Neural cell (in vitro differentiated cells): ENCODE results near the gene LGALS14. TPM values are rescaled to one million over a fixed set of nuclear protein-coding genes. Genes with fewer than 3 reads are reported as not detected.

Experiments used
- H2AFZ ChIP-seq: fragments of 200-600, 300-800 bp; sonication (generic), shearing (Covaris generic); 2 replicates; pipeline ENCODE4 v1.6.0; 2014; ENCODE audit warnings: low read depth, mild to moderate bottlenecking, antibody characterized with exemption, low read length, moderate library complexity
- H3F3A ChIP-seq: fragments of 200-600 bp; shearing (Covaris generic); 2 replicates; pipeline ENCODE4 v1.6.1; 2016; ENCODE audit warnings: mild to moderate bottlenecking, moderate library complexity, mixed read lengths, antibody characterized with exemption, low read length; ENCODE audit not compliant: insufficient read depth, poor library complexity, severe bottlenecking
- H3K27ac ChIP-seq: fragments of 200-600, 300-800 bp; sonication (generic), shearing (Covaris generic); 2 replicates; pipeline ENCODE4 v1.5.1; 2014; ENCODE audit warnings: mild to moderate bottlenecking, low read length, moderate library complexity
- H3K27me3 ChIP-seq: fragments of 300-800, 200-600 bp; sonication (generic), shearing (Covaris generic); 2 replicates; pipeline ENCODE4 v1.6.0; 2014; ENCODE audit warnings: mild to moderate bottlenecking, low read depth, low read length, moderate library complexity; ENCODE audit not compliant: insufficient read depth
- H3K36me3 ChIP-seq: fragments of 300-800, 200-600 bp; sonication (generic), shearing (Covaris generic); 2 replicates; pipeline ENCODE4 v1.5.1; 2014; ENCODE audit warnings: mild to moderate bottlenecking, antibody characterized with exemption, low read length, moderate library complexity; ENCODE audit not compliant: insufficient read depth
- H3K4me2 ChIP-seq: fragments of 300-800, 200-600 bp; sonication (generic), shearing (Covaris generic); 2 replicates; pipeline ENCODE4 v1.6.0; 2014; ENCODE audit warnings: mild to moderate bottlenecking, low read length
- H3K4me3 ChIP-seq: fragments of 300-800, 200-600 bp; sonication (generic), shearing (Covaris generic); 2 replicates; pipeline ENCODE4 v1.5.1; 2014; ENCODE audit warnings: mild to moderate bottlenecking, low read length, moderate library complexity
- H3K79me2 ChIP-seq: fragments of 200-600 bp; shearing (Covaris generic); replicated peaks from 2 replicates; pipeline ENCODE4 v1.6.0; 2014; ENCODE audit warnings: mild to moderate bottlenecking, low read length, moderate library complexity; ENCODE audit not compliant: insufficient read depth
- H3K9ac ChIP-seq: fragments of 300-800, 200-600 bp; sonication (generic), shearing (Covaris generic); 2 replicates; pipeline ENCODE4 v1.6.1; 2016; ENCODE audit warnings: mild to moderate bottlenecking, low read length, mixed read lengths
- H3K9me2 ChIP-seq: fragments of 200-600 bp; shearing (Covaris generic); 2 replicates; pipeline ENCODE4 v1.6.1; 2016; ENCODE audit warnings: mild to moderate bottlenecking, low read length, mixed read lengths; ENCODE audit not compliant: insufficient read depth
- H3K9me3 ChIP-seq: fragments of 200-600, 300-800 bp; sonication (generic), shearing (Covaris generic); 2 replicates; pipeline ENCODE4 v1.6.1; 2016; ENCODE audit warnings: mild to moderate bottlenecking, mixed run types, low read length, moderate library complexity, mixed read lengths
- H4K20me1 ChIP-seq: fragments of 200-600 bp; shearing (Covaris generic); 2 replicates; pipeline ENCODE4 v1.6.1; 2016; ENCODE audit warnings: mild to moderate bottlenecking, mixed run types; ENCODE audit not compliant: insufficient read depth
- EP300 ChIP-seq: fragments of 450-650 bp; conservative IDR thresholded peaks from 2 replicates; pipeline ENCODE4 v1.6.1; 2014; ENCODE audit warnings: antibody characterized with exemption, mild to moderate bottlenecking, moderate library complexity; ENCODE audit not compliant: poor library complexity, severe bottlenecking
- EZH2 ChIP-seq: fragments of 200-600, 300-800 bp; shearing (Covaris generic), sonication (generic); IDR thresholded peaks from 2 replicates; pipeline ENCODE4 v1.6.1; 2014; ENCODE audit warnings: antibody characterized with exemption, low read length, borderline replicate concordance, mild to moderate bottlenecking; ENCODE audit not compliant: insufficient read depth, poor library complexity, severe bottlenecking
- MXI1 ChIP-seq: fragments of 450-650 bp; conservative IDR thresholded peaks from 2 replicates; pipeline ENCODE4 v1.6.1; 2014; ENCODE audit warnings: antibody characterized with exemption, mild to moderate bottlenecking; ENCODE audit not compliant: poor library complexity, severe bottlenecking
- POLR2AphosphoS5 ChIP-seq: IDR thresholded peaks from 2 replicates; pipeline ENCODE4 v1.6.1; 2012
- RAD21 ChIP-seq: fragments of 450-650 bp; conservative IDR thresholded peaks from 2 replicates; pipeline ENCODE4 v1.6.1; 2014; ENCODE audit warnings: antibody characterized with exemption, mild to moderate bottlenecking, moderate library complexity
- SMC3 ChIP-seq: fragments of 450-650 bp; conservative IDR thresholded peaks from 2 replicates; pipeline ENCODE4 v1.6.1; 2014; ENCODE audit warnings: antibody characterized with exemption, mild to moderate bottlenecking, moderate library complexity; ENCODE audit not compliant: poor library complexity
- TAF1 ChIP-seq: IDR thresholded peaks from 2 replicates; pipeline ENCODE4 v1.6.1; 2012; ENCODE audit warnings: low read depth
- polyA plus RNA-seq: library from polyadenylated mRNA; depleted of rRNA; stranded (reverse); fragments of >200 nt; gene quantifications from 2 replicates; pipeline ENCODE4 v1.2.3, GENCODE V29; 2014
- TF ChIP-seq, protein P1 (sequence below): fragments of 450-650 bp; IDR thresholded peaks from 2 replicates; pipeline ENCODE4 v1.5.1; 2014; ENCODE audit warnings: antibody characterized with exemption, mild to moderate bottlenecking, moderate library complexity; ENCODE audit not compliant: poor library complexity, severe bottlenecking
- TF ChIP-seq, protein P2 (sequence below): IDR thresholded peaks from 2 replicates; pipeline ENCODE4 v1.6.1; 2012; ENCODE audit warnings: borderline replicate concordance

Gene LGALS14
- polyA plus RNA-seq, 1 donor from 2014 or later = 0.53 TPM

DNA sequence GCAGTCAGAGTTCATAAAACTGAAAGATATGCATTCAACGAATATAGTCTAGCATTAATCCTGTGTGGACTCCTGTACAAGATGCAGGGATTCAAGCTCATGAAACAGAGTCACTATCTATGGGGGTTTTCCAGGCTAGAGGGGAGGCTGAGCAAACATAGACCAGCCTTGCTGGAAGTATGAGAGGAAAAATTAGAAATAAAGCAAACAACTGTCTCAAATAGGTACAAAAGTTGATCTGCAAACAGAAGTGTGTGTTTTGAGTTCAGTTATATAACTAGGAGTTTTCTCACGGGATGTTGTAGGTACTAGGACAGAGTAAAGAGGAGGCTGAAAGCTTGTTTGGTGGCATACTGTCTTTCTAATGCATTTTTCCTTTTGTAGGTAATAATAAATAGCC is 8.5 kb upstream of the LGALS14 start:
- H3K4me3 ChIP-seq = no peak overlapping the region
- no peaks in the 10 kb centered on the region for H3K9me2 ChIP-seq
- no peaks in the 10 kb centered on the region for H3F3A ChIP-seq
- no peaks in the 10 kb centered on the region for H3K36me3 ChIP-seq
- TF ChIP-seq, protein P1, sequence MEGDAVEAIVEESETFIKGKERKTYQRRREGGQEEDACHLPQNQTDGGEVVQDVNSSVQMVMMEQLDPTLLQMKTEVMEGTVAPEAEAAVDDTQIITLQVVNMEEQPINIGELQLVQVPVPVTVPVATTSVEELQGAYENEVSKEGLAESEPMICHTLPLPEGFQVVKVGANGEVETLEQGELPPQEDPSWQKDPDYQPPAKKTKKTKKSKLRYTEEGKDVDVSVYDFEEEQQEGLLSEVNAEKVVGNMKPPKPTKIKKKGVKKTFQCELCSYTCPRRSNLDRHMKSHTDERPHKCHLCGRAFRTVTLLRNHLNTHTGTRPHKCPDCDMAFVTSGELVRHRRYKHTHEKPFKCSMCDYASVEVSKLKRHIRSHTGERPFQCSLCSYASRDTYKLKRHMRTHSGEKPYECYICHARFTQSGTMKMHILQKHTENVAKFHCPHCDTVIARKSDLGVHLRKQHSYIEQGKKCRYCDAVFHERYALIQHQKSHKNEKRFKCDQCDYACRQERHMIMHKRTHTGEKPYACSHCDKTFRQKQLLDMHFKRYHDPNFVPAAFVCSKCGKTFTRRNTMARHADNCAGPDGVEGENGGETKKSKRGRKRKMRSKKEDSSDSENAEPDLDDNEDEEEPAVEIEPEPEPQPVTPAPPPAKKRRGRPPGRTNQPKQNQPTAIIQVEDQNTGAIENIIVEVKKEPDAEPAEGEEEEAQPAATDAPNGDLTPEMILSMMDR = no peak
- no peak for TF ChIP-seq EP300
- no peak for TF ChIP-seq SMC3
- TF ChIP-seq TAF1 = no peak
- TF ChIP-seq, protein P2, sequence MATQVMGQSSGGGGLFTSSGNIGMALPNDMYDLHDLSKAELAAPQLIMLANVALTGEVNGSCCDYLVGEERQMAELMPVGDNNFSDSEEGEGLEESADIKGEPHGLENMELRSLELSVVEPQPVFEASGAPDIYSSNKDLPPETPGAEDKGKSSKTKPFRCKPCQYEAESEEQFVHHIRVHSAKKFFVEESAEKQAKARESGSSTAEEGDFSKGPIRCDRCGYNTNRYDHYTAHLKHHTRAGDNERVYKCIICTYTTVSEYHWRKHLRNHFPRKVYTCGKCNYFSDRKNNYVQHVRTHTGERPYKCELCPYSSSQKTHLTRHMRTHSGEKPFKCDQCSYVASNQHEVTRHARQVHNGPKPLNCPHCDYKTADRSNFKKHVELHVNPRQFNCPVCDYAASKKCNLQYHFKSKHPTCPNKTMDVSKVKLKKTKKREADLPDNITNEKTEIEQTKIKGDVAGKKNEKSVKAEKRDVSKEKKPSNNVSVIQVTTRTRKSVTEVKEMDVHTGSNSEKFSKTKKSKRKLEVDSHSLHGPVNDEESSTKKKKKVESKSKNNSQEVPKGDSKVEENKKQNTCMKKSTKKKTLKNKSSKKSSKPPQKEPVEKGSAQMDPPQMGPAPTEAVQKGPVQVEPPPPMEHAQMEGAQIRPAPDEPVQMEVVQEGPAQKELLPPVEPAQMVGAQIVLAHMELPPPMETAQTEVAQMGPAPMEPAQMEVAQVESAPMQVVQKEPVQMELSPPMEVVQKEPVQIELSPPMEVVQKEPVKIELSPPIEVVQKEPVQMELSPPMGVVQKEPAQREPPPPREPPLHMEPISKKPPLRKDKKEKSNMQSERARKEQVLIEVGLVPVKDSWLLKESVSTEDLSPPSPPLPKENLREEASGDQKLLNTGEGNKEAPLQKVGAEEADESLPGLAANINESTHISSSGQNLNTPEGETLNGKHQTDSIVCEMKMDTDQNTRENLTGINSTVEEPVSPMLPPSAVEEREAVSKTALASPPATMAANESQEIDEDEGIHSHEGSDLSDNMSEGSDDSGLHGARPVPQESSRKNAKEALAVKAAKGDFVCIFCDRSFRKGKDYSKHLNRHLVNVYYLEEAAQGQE = no peak
- TF ChIP-seq EZH2 = no peak
- TF ChIP-seq MXI1 = no peak
- no peak for TF ChIP-seq POLR2AphosphoS5
- no peak for TF ChIP-seq RAD21
- H3K79me2 ChIP-seq = no peaks in the 10 kb centered on the region
- no peak overlapping the region for H3K27ac ChIP-seq
- no peak overlapping the region for H2AFZ ChIP-seq
- H3K9me3 ChIP-seq = no peaks in the 10 kb centered on the region
- H3K27me3 ChIP-seq = no peaks in the 10 kb centered on the region
- H4K20me1 ChIP-seq = no peaks in the 10 kb centered on the region
- no peak overlapping the region for H3K9ac ChIP-seq
- no peak overlapping the region for H3K4me2 ChIP-seq

DNA sequence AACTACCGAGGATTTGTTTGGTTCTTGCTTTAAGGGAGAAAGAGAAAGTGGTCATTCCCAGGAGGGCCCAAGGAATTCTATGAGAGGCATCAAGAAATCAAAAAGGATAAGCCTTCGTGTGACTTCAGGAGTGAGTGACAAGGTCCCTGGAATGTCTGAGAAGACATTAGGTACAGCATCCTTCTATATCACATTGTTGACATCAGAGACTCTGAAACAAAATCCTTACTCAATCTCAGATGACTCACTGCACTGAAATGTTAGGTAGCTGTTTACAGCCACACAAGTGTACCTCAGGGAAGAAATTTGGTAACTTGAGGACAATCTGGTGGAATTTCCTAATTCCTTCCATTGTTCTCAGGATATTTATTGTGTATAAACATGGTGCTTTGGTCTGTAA is 7.9 kb upstream of the LGALS14 start:
- Histone ChIP-seq H4K20me1 (no peaks in the 10 kb centered on the region), H3K27ac (no peak overlapping the region), H3K9me2 (no peaks in the 10 kb centered on the region), H3K9ac (no peak overlapping the region), H3K27me3 (no peaks in the 10 kb centered on the region), H3K79me2 (no peaks in the 10 kb centered on the region), H3F3A (no peaks in the 10 kb centered on the region), H3K9me3 (no peaks in the 10 kb centered on the region), H2AFZ (no peak overlapping the region), H3K36me3 (no peaks in the 10 kb centered on the region), H3K4me2 (no peak overlapping the region), H3K4me3 (no peak overlapping the region)
- TF ChIP-seq EP300 (no peak), POLR2AphosphoS5 (no peak), EZH2 (no peak), RAD21 (no peak), SMC3 (no peak), TAF1 (no peak), MXI1 (no peak)
- TF ChIP-seq, protein P1 = no peak
- TF ChIP-seq, protein P2 = no peak
